ENCODE data around the gene NRXN3.
"Not testable (repeated sequence)": the region's sequence is repeated elsewhere in the genome, so short reads cannot be mapped to it uniquely, and the experiment has no call there.

The NRXN3 gene

GRCh38 chr14:78986989-78987388 is 816.8 kb downstream of the NRXN3 start:
- DNase-seq (ENCODE audit: low read depth in 2 of 2, low spot score in 1 of 2): no peak

- DNase-seq (ENCODE audit: low read depth in 2 of 2, low spot score in 1 of 2): no peak
Measured at GRCh38 chr14:78989221-78989620, 819.0 kb downstream of the NRXN3 start.

GRCh38 chr14:78992867-78993266 is 822.7 kb downstream of the NRXN3 start:
- no peak for DNase-seq (ENCODE audit: low read depth in 2 of 2, low spot score in 1 of 2)

GRCh38 chr14:78997811-78998210 is 827.6 kb downstream of the NRXN3 start:
- DNase-seq (ENCODE audit: low read depth in 2 of 2, low spot score in 1 of 2): no peak

- DNase-seq (ENCODE audit: low read depth in 2 of 2, low spot score in 1 of 2): no peak
Measured at GRCh38 chr14:79009286-79009685, 839.1 kb downstream of the NRXN3 start.

- no peak for DNase-seq (ENCODE audit: low read depth in 2 of 2, low spot score in 1 of 2)
Measured at GRCh38 chr14:79011091-79011919, 841.1 kb downstream of the NRXN3 start.

- no peak for DNase-seq (ENCODE audit: low read depth in 2 of 2, low spot score in 1 of 2)
Measured at GRCh38 chr14:79011920-79012204, 841.7 kb downstream of the NRXN3 start.

GRCh38 chr14:79016828-79017505 is 846.8 kb downstream of the NRXN3 start:
- DNase-seq (ENCODE audit: low read depth in 2 of 2, low spot score in 1 of 2): no peak

GRCh38 chr14:79017561-79017960 is 847.4 kb downstream of the NRXN3 start:
- no peak for DNase-seq (ENCODE audit: low read depth in 2 of 2, low spot score in 1 of 2)

- no peak for DNase-seq (ENCODE audit: low read depth in 2 of 2, low spot score in 1 of 2)
Measured at GRCh38 chr14:79018836-79019235, 848.7 kb downstream of the NRXN3 start.

- DNase-seq (ENCODE audit: low read depth in 2 of 2, low spot score in 1 of 2): not testable (repeated sequence)
Measured at GRCh38 chr14:79019898-79020297, 849.7 kb downstream of the NRXN3 start.

- DNase-seq (ENCODE audit: low read depth in 2 of 2, low spot score in 1 of 2): no peak
Measured at GRCh38 chr14:79021766-79022165, 851.6 kb downstream of the NRXN3 start.

- no peak for DNase-seq (ENCODE audit: low read depth in 2 of 2, low spot score in 1 of 2)
Measured at GRCh38 chr14:79027138-79027537, 857.0 kb downstream of the NRXN3 start.

GRCh38 chr14:79028281-79028680 is 858.1 kb downstream of the NRXN3 start:
- no peak for DNase-seq (ENCODE audit: low read depth in 2 of 2, low spot score in 1 of 2)

- no peak for DNase-seq (ENCODE audit: low read depth in 2 of 2, low spot score in 1 of 2)
Measured at GRCh38 chr14:79036441-79036840, 866.3 kb downstream of the NRXN3 start.

GRCh38 chr14:79037106-79037505 is 866.9 kb downstream of the NRXN3 start:
- DNase-seq (ENCODE audit: low read depth in 2 of 2, low spot score in 1 of 2): no peak

- no peak for DNase-seq (ENCODE audit: low read depth in 2 of 2, low spot score in 1 of 2)
Measured at GRCh38 chr14:79037593-79037992, 867.4 kb downstream of the NRXN3 start.

- no peak for DNase-seq (ENCODE audit: low read depth in 2 of 2, low spot score in 1 of 2)
Measured at GRCh38 chr14:79040790-79041189, 870.6 kb downstream of the NRXN3 start.

GRCh38 chr14:79043194-79043889 is 873.2 kb downstream of the NRXN3 start:
- no peak for DNase-seq (ENCODE audit: low read depth in 2 of 2, low spot score in 1 of 2)

GRCh38 chr14:79044894-79045624 is 874.9 kb downstream of the NRXN3 start:
- DNase-seq (ENCODE audit: low read depth in 2 of 2, low spot score in 1 of 2): no peak

Measured in stimulated activated CD8-positive, alpha-beta memory T cell treated with anti-CD3 and anti-CD28 coated beads, Interleukin-4, amount 100 ng/mL, for 1 hour (primary cell).